Stimulated activated CD4-positive, alpha-beta T cell treated with anti-CD3 and anti-CD28 coated beads, Interleukin-15, amount 100 ng/mL, for 1 hour (primary cell): Measurements from ENCODE around the gene FASN.

Experiments used
- DNase-seq, 2 donors: peaks; one replicate each; pipeline ENCODE4 v3.0.0-alpha.2; 2020; ENCODE audit warnings: low read depth in 1 of 2, low spot score in 1 of 2

Gene FASN

DNA sequence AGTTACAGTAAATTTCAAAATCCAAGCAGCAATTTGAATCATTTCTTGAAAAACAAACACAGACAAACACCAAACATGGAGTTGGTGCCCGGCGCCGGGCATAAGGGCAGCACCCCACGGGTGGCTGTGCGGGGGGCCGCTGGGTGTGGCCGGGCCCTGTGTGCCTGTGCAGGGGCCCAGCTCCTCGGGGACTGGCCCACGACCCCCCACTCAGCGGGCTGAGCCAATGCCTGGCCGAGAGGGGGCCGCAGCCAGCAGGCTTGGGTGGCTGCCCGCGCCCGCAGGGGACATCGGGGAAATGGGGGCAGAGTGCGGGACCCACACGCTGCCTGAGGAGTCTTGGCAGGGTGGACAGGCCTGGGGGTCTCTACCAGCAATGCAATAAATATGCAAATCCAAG is 19.6 kb downstream of the FASN start:
- DNase-seq: no peak

DNA sequence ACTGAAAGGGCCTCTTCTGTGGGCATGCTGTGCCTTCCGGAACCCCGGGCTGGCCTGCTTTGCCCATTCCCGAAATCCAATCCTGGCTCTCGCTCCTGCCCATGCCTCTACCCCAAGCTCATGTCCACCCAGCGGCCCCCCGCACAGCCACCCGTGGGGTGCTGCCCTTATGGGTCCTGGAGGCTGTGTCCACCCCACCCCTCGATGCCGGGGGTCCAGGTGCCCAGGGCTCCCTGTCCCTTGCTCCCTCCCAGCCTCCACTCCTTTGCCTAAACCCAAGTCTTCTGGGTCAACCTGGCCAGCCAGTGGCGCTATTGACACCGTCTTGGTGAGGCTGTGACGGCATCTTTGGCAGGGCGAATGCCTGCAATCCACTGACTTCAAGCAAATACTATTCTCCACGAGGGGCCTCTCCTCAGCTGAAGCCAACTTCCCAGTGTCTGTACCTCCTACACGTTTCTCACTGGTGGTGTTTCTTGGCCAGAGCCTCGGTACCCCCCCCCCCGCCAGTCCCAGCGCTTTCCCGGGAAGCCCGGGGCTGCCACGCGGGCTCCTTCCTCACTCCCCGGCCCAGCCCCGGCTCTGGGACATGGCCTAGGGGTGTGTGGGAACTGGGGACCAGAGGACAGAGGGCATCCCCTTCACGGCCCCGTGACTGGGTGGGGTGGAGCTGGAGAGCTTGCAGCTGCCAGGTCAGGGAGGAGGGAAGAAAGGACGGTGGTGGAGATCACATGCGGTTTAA is 20.2 kb downstream of the FASN start:
- no peak for DNase-seq

DNA sequence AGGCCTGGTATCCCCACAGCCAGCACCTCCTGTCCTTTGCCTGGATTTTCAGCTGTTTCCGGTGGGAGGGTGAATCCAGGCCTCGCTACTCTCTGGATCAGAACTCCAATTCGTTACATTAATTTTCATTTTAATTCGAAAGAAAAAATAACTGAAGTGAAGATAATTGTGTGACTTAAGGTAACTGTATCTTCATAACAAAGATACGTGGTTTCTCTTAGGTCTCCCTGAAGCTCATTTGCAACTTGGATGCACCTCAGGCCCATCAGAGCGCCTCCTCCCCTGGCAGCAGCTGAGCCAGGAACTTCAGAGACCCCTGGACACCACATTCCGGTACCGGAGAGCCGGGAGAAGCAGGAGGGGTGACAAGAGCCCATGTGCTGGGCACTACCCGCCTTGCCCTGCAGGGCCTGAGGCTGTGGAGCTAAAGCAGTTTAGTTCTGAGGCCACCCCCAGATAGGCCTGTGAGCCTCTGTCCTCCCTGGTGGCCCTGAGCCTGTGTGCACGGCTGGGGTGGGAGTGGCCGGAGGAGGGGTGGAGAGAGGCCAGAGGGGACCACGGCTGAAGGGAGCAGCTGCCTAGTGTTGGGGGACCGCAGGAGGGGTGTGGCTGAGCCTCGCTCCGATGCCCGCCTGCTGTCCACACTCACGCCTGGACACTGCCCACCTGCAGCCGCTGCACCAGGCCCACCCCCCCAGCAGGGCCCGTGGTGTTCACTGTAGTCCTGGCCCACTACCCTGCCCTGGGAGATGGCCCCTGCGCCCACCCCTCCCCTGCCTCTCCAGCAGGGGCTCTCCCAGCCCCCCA is 21.0 kb downstream of the FASN start:
- no peak for DNase-seq

DNA sequence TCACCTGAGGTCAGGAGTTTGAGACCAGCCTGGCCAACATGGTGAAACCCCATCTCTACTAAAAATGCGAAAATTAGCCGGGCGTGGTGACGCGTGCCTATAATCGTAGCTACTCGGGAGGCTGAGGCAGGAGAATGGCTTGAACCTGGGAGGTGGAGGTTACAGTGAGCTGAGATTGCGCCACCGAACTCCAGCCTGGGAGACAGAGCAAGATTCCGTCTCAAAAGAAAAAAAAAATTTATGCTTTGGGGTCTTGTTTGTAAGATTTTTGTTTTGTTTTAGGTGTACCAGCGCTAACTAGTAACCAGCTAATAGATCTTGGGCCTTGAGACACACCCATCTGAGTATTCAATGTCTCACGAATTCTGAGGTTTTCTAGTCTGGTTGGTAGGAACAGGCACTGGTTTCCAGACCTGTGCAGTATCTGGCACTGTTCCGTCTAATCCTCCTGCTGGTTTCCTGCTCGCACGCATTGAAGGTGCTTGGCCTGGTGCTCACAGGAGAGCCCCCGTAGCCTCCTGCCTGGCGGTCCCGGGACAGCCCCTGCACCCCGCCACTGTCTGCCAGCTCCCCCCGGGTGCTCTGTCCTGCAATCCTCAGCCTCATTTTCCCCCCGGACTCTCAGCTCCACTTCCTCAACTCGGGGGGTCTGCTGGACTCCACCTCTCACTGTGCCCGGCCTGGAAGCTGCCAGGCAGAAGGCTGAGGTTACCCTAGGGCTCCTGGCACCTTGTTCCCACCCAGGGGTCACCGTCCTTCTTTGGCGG is 21.8 kb downstream of the FASN start:
- DNase-seq: no peak

DNA sequence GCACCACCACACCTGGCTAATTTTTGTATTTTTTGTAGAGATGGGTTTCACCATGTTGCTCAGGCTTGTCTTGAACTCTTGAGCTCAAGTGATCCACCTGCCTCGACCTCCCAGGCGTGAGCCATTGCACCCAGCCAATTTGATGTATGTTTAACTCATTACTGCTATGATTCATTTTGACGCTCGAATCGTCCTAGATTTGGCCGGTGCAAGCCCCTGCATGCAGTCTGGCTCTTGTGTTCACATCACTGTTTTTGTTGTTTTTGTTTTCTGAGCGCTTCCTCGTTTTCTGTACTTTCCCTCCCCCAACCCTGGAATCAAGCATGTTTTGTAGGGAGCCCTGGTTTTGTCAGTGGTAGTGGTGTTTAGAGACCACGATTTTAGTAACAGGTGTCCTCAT is 24.6 kb downstream of the FASN start:
- no peak for DNase-seq

DNA sequence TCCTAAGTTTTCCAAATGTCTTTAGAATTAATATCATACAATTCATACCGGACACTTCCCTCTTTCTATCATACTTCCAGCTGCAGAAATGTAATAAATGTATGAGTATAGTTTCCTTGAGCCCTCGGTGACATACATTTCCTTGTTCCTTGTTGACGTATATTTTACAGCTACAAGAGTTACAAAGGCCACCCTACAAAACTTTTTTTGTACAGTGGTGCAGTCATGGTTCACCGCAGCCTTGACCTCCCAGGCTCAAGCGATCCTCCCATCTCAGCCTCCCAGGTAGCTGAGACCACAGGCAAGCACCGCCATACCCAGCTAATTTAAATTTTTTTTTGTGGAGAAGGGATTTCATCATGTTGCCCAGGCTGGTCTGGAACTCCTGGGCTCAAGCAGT is 25.2 kb downstream of the FASN start:
- no peak for DNase-seq

DNA sequence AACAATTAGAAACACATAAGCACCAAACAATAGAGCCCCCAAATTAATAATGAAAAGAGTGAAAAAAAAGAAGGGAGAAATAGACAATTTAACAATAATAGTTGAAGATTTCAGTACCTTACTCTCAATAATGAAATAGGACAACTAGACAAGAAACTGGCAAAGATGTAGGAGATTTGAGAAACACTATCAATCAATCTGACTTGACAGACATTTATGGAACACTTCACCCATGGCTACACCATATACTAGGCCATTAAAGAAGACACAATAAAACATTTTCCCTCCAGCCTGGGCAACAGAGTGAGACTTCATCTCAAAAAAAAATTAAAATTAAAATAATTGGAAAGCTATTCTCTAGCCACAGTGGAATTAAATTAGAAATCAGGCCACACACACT is 27.4 kb downstream of the FASN start:
- no peak for DNase-seq

DNA sequence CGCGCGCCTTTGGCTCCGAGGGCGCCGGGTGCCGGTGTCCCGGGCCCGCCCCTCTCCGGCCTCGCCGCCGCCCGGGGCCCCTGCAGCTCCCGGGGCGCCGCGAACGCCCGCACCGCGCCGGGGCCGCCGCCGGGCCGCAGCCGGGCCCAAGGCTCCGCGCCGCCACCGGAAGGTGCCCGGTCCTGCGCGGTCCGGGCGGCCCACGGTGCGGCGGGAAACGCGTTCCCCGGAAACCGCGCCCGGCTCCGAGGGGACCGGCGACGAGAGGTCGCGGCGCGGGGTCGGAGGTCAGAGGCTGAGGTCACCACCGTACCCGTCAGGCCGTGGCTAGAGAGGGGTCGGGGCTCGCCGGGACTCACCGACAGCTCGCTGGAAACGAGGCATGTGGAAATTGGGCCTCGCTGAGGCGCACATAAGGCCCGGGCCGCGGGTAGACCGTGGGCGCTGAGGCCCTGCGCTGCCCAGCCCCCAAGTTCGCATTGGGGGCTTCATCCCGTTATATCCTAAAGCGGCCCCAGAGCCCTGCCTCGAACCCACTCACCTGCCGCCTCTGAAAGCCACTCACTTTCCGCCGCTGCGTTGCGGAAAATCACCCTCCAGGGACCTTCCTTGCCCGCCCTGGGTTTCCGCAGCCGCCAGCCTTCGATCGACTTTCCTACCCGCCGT is 32.3 kb downstream of the FASN start, which contains the start of gene DUS1L:
TSS of gene DUS1L (minus strand) at position 167 of the 666 bp plus-strand sequence. CDS start 745 bp downstream, outside the sequence.
- DNase-seq: peak; percentile 55 to 70

DNA sequence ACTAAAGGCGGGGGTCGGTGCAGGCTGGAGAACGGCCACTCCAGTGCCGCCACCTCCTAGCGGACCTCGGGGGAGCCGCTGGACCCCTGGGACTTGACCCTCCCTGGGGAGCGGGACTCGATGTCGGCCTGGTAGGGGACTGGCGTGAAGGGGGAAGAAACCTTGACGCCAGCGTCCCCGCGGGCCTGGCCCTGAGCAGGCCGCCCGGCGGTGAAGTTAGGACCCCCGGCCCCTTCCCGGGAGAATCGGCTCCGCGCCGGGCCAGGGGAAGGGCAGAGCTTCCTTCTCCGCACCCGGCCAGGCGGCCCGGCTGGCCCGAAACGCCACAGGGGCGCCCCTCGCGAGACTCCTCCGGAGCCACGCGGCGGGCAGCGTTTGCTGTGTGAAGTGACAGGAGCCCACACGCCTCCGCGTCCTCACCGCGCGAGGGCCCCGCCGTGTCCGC is 32.8 kb downstream of the FASN start:
- DNase-seq: no peak

DNA sequence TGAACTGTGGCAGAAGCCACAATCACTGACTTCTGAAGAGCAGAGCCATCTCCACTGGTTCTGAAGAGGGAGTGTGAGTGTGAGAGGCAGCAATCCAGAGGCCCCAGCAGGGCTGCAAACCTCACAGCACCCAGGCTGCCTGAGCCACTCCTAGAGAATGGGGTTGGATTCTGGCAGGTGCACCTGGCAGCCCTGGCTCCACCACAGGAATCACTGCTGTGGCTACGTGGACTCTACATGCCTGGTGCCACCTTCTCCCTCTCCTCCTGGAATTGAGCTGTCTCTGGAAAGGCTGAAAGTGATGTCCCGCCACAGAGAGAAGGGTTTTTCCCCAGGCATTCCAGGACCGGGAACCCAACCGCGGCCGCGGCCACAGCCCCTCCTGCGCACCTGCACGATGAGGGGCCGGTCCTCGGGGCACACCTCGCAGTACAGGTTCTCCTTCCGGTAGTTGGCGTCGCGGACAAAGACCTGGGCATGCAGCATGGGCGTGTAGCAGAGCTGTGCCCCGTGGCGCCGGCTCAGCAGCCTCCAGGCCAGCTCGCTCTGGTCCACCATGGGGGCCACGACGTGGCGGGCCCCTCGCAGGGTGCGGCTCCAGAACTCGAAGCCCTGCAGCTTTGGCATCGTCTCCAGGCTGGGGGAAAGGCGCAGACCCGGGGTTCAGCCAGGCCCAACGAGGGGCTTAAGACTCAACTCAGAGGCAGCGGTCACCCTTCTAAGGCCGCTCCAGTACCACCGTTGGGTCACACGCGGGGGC is 33.4 kb downstream of the FASN start:
- no peak for DNase-seq

DNA sequence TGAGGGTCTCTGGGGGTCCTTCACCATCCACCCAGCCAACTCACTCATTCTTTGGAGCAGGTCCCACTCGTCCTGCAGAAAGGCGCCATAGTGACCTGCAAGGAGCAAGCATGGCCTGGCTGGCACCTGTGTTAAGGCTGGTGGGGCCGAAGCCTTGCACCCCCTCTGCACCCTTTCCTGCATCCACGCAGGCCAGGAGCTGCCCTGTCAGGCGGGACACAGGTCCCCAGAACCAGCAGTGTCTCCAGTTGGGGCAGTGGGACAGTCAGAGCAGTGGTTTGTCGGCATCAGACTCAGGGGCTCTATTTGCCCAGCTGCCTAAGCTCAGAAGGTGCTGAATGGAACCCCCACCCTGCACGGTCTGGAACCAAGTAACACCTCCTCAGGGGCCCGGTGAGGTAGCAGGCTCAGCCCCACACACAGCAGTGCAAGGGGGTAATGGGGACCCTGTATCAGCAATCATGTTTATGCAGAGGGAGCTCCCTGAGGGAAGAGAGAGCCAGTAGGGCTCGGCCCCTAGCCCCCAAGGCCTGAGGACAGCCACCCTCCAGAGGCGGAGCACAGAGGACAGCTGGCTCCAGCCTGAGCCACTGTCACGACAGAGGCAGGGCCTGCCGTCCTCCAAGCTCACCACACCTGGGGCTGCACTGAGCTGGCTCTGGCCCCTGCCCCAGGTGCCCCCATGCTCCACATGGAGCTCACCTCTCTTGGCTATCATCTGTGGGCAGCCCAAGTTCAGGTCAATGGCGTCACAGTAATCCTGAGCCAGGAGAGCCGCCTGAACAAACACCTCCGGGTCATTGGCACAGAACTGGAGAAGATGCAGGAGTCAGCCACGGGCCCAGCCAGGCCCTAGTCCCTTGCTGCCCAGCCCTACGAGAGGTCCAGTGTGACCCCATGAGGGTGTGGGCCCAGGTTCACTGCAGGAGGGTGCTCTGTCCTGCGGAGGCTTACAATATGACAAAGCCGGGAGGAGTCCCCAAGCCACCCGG is 34.3 kb downstream of the FASN start:
- no peak for DNase-seq

DNA sequence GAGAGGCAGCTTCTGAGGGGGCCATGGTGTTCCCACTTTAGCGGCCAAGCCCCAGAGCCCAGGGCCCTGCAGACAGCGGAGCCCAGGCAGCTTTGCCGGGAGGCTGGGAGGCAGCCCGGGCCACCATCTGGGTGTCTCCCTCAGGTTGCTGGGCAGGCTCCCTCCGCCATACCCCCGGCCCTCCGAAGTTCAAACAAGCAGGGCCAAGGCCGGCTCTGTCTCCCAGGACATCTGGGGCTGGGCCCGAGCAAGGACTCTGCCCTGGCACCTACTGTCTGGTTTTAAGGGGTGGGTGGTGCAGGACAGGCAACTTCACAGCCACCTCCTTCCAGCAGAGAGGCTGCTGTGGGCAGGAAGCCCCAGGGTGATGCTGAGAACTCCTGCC is 35.1 kb downstream of the FASN start:
- no peak for DNase-seq

DNA sequence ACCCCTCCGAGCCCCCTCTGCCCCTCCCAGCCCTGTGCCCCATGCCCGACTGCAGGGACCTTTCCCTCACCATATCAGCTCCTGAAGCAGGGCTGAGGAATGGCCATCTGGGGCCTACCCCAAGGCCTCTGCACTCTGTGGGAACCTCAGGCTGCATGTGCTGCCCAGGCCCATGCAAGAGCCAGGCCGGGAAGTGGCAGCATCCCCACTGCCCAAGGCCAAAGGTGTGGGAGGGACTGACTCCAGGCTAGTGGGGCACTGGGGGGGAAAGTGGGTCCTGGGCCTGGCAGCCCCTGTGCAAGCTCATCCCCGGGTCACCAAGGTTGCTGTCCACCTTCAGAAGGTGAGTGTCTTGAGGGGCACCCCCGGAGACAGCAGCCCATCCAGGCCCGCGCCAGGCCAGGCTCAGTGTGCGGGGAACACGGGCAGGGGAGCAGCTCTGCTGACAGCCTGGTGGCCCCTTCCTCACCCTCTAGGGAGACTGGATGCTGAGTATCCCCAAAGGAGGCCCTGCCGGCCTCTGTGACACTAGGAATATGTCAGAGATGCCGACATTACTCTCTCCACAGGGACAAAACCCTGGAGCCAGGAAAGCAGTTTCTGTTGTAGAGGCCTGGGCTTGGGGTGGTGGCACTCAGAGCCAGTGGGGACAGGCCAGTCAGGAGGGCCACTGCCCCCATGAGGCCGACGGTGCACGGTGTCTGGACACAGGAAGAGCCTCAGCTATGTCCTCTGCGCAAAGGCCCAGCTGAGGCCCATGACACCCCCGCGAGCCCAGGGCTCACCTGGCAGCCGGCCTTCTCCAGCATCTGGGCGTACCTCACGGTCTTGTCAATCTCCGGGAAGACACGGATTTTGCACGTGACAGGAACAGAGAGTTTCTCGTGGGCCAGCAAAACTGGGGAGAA is 35.7 kb downstream of the FASN start:
- DNase-seq: no peak

DNA sequence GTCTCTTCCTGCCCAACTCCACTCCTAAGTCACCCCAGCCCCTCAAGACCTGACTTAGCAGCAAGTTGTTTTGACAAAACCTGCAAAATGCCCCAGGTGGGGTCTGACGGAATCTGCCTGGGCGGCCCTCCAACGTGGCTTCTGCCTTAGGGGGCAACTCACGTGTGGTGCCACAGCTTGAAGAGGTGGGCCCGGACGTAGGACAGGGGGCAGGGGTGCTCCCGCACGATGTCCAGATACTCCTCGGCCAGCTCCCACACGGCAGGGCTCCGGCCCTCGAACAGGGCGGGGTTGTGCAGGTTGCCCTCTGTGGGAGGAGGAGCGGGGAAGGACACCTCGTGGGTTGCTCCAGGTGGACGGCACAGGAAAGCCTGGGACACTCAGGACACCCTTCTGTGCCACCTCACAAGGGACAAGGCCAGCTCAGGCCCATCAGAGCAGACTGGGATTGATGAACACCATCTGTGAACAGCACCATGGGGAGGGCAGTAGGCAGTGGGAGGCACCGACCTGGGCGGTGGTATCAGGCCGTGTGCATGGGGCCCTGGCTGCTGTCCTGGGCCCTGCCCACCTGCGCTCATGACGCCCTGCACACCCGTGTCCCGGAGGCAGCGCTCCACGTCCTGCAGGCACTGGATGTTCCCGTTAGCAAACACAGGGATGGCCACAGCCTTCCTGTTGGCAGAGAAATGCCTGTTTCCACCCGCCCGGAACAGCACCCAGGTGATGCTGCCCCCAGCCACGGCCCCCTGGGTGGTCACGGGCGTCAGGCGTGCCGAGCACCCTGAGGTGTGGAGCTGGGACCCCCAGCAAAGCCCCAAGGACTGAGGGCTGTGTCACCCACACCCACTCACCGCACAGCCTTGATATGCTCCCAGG is 36.8 kb downstream of the FASN start:
- DNase-seq: no peak

DNA sequence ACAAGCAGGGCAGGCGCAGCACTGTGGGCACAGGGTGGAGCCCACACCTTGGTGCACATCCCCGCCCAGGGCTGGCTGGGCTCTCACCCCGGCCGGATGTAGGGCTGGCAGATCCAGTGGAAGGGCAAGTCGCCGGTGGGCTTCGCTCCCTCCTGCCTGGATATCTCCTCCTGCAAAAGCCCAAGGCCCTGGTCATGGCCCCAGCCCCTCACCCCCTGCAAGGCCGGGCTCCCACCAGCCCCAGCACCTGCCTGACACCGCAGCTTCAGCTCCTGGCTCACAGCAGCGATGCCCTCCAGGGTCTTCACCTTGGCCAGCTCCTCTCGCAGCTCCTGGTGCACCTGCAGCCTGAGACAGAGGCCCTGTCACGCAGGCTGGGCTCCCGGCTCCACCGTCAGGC is 37.4 kb downstream of the FASN start:
- no peak for DNase-seq

DNA sequence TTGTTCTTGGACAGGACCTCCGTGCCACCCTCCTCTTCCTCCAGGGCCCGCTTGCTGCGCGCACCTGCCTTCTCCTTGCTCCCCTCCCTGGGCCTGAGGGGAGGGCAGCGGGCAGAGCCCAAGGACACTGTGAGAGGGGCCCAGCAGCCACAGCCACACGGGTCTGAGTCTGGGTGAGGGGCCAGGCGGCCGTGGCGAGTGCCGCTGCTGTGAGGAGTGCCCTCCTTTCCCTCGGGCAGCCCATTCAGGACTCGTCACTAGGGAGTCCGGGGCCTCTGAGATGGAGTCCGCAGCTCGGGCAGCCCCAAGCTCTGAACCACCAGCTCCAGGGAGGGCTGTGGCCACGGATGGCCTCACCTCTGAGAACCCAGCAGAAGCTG is 38.0 kb downstream of the FASN start:
- DNase-seq: no peak

DNA sequence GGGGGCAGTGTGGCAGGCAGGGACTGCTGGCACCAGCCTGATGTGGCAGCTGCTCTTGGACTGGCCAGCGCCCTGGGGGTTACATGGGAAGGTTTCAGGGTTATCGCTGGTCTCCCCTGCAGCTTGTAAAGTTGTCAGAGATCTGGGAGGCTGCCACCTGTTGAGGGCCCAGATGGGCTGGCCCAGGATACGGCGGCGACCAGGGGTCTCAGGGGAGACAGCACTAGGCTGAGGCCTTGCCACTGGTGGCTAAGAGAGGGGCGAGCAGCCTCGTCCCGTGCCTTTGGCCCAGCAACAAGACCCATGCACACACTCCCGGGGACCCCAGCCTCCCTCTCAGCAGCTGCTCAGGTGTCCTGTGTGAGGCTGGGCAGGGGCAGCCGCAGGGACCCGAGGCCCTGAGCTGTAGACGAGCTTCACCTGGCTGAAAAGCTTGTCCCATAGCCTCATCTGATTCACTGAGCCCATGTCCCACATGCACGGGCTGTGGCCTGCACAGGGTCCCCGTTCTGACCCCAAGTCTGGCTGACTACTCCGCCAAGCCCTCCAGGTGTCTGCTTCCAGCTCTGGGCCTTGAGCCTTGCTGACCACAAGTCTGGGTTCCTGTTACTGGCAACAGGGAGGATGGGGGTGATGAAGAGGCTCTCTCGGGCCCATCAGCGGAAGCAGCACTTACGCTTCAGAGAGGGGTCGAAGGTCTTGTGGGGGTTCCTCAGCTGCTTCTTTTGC is 38.6 kb downstream of the FASN start:
- no peak for DNase-seq
